ENCODE data around the gene KY. TPM values are rescaled to one million over a fixed set of nuclear protein-coding genes. Genes with fewer than 3 reads are reported as not detected.

The KY gene
- total RNA-seq, 3 donors from 2014 or later, result 0.14 to 3.7 (median 0.14) TPM

GRCh38 chr3:134617608-134618477, 33.0 kb downstream of the KY start:
- no peak for ATAC-seq
- Histone ChIP-seq H3K4me3 (no peak overlapping the region), H3K4me1 (ENCODE audit: low read depth) (no peaks in the 10 kb centered on the region), H3K36me3 (ENCODE audit: low read depth) (no peaks in the 10 kb centered on the region), H3K9me3 (no peaks in the 10 kb centered on the region)
- no peak for TF ChIP-seq CTCF (IDR thresholded peaks at IDR 0.05)
- intact Hi-C loops (cut with DNase I, micrococcal nuclease), result no loop called here
- no peak for DNase-seq

DNA sequence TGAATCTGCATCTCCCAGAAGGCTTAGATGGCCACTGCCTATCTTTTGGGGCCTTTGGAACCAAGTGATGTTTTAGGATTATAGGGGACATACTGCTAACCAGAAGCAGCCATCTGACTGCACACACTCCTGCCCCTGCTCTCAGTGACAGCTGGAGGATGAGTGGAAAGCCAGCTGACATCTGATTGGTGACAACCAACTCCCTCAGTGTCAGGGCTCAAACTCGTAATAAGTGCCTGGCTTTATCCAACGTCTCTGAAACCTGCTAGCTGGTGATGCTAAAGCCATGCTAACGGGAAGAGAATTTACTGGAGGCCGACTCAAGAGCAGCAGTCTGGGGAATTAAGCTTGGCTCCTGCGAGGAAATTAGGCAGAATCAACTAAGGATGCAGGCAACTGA, 35.1 kb downstream of the KY start:
- intact Hi-C loops (cut with DNase I, micrococcal nuclease), result no loop called here
- Histone ChIP-seq H3K36me3 (ENCODE audit: low read depth) (no peaks in the 10 kb centered on the region), H3K4me3 (no peak overlapping the region), H3K4me1 (ENCODE audit: low read depth) (no peaks in the 10 kb centered on the region), H3K9me3 (no peaks in the 10 kb centered on the region)
- no peak for DNase-seq
- no peak for ATAC-seq
- TF ChIP-seq CTCF (IDR thresholded peaks at IDR 0.05), result no peak

GRCh38 chr3:134614955-134615354, 35.9 kb downstream of the KY start:
- no peak for ATAC-seq
- Histone ChIP-seq H3K4me3 (no peak overlapping the region), H3K4me1 (ENCODE audit: low read depth) (no peaks in the 10 kb centered on the region), H3K36me3 (ENCODE audit: low read depth) (no peaks in the 10 kb centered on the region), H3K9me3 (no peaks in the 10 kb centered on the region)
- no peak for DNase-seq
- intact Hi-C loops (cut with DNase I, micrococcal nuclease), result no loop called here
- no peak for TF ChIP-seq CTCF (IDR thresholded peaks at IDR 0.05)

- Histone ChIP-seq H3K36me3 (ENCODE audit: low read depth) (no peaks in the 10 kb centered on the region), H3K9me3 (no peaks in the 10 kb centered on the region), H3K4me3 (no peak overlapping the region), H3K4me1 (ENCODE audit: low read depth) (no peaks in the 10 kb centered on the region)
- no peak for ATAC-seq
- intact Hi-C loops (cut with DNase I, micrococcal nuclease), result no loop called here
- DNase-seq, result no peak
- no peak for TF ChIP-seq CTCF (IDR thresholded peaks at IDR 0.05)
Measured at GRCh38 chr3:134613006-134613520, 37.8 kb downstream of the KY start.

DNA sequence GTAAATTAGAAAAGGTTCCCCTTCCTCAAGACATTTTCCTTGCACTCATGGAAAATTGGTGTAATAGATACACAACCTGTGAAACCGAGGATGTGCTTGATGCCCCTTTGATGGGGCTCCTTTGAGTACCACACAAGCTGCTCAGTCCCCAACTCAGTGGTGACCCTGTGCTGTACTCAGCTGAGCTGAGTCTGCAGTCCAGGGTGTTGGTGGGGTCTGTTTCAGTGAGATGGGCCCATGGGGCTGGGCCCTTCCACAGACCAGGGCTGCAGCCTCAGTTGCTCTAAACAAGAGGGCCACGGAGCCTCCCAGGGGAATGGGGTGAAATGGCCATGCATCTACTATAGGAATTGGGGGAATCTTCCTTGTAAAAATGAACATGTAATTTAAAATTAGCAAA, 39.3 kb downstream of the KY start:
- no peak for DNase-seq
- TF ChIP-seq CTCF (IDR thresholded peaks at IDR 0.05), result no peak
- Histone ChIP-seq H3K4me3 (no peak overlapping the region), H3K9me3 (no peaks in the 10 kb centered on the region), H3K4me1 (ENCODE audit: low read depth) (no peaks in the 10 kb centered on the region), H3K36me3 (ENCODE audit: low read depth) (no peaks in the 10 kb centered on the region)
- intact Hi-C loops (cut with DNase I, micrococcal nuclease), result no loop called here
- no peak for ATAC-seq
